IMR-90 (cell line): ENCODE results near the gene APCDD1. TPM values are rescaled to one million over a fixed set of nuclear protein-coding genes. Genes with fewer than 3 reads are reported as not detected.

Source experiments
- ATAC-seq: fragments of 200-7000 bp; cut with Tn5 transposase; 2 replicates; pipeline ENCODE4 v1.9.1; 2020; ENCODE audit warnings: low read depth, mild to moderate bottlenecking, moderate library complexity
- BruUV-seq: library from RNA; stranded (reverse); fragments of 400-500 nt; replicated peaks from 2 replicates; lab custom pipeline; 2021; lab: Mats Ljungman, UMichigan
- CTCF ChIA-PET: fragments of 300-600 bp; formaldehyde crosslinking; extraction: SDS; loops from one replicate; lab custom pipeline; 2021; ENCODE audit warnings: antibody characterized with exemption; lab: Yijun Ruan, JAX
- POLR2A ChIA-PET: fragments of 300-600 bp; sonication (Branson Sonifier 250); formaldehyde crosslinking; loops from one replicate; lab custom pipeline; 2022; ENCODE audit warnings: antibody characterized with exemption; ENCODE audit not compliant: unreplicated experiment; lab: Charles Lee
- DNase-seq: peaks from one replicate; pipeline ENCODE4 v3.0.0; 2013
- H2AFZ ChIP-seq: replicated peaks from 2 replicates; pipeline ENCODE3; 2013; ENCODE audit warnings: low read length, mild to moderate bottlenecking; ENCODE audit not compliant: poor library complexity
- H2AK5ac ChIP-seq: 2 replicates; pipeline ENCODE4 v1.6.1; 2013; ENCODE audit warnings: low read depth, low read length, inconsistent platforms
- H2AK9ac ChIP-seq: replicated peaks from 2 replicates; pipeline ENCODE3; 2013; ENCODE audit warnings: mild to moderate bottlenecking, low read depth, low read length, moderate library complexity; ENCODE audit not compliant: poor library complexity
- H2BK120ac ChIP-seq: 2 replicates; pipeline ENCODE4 v1.6.1; 2013; ENCODE audit warnings: low read depth, low read length, inconsistent platforms
- H2BK15ac ChIP-seq: 3 replicates; pipeline ENCODE4 v1.6.1; 2013; ENCODE audit warnings: low read depth, low read length, inconsistent platforms
- H2BK20ac ChIP-seq: 2 replicates; pipeline ENCODE4 v1.6.1; 2013; ENCODE audit warnings: low read depth, mild to moderate bottlenecking, inconsistent platforms, low read length, moderate library complexity
- H2BK5ac ChIP-seq: 2 replicates; pipeline ENCODE4 v1.6.1; 2013; ENCODE audit warnings: mild to moderate bottlenecking, low read depth, low read length, inconsistent platforms; ENCODE audit not compliant: poor library complexity, severe bottlenecking
- H3K14ac ChIP-seq: replicated peaks from 2 replicates; pipeline ENCODE4 v1.6.1; 2013; ENCODE audit warnings: low read depth, low read length, inconsistent platforms
- H3K18ac ChIP-seq: 2 replicates; pipeline ENCODE4 v1.6.1; 2013; ENCODE audit warnings: low read depth, low read length, control low read depth
- H3K23ac ChIP-seq: 2 replicates; pipeline ENCODE4 v1.6.1; 2013; ENCODE audit warnings: low read depth, low read length, inconsistent platforms
- H3K27ac ChIP-seq: 2 replicates; pipeline ENCODE4 v1.5.1; 2013; ENCODE audit warnings: mild to moderate bottlenecking, control low read depth, low read length; ENCODE audit not compliant: insufficient read depth
- H3K27me3 ChIP-seq: 2 replicates; pipeline ENCODE4 v1.6.1; 2013; ENCODE audit warnings: low read length; ENCODE audit not compliant: control insufficient read depth, insufficient read depth
- H3K36me3 ChIP-seq: 2 replicates; pipeline ENCODE4 v1.6.1; 2013; ENCODE audit warnings: low read length, mixed read lengths; ENCODE audit not compliant: control insufficient read depth, insufficient read depth
- H3K4ac ChIP-seq: 2 replicates; pipeline ENCODE4 v1.6.1; 2013; ENCODE audit warnings: low read depth, low read length, inconsistent platforms
- H3K4me1 ChIP-seq: 2 replicates; pipeline ENCODE4 v1.6.1; 2013; ENCODE audit warnings: low read length, mixed read lengths; ENCODE audit not compliant: control insufficient read depth, insufficient read depth
- H3K4me2 ChIP-seq: 2 replicates; pipeline ENCODE4 v1.6.1; 2013; ENCODE audit warnings: low read depth, mild to moderate bottlenecking, control low read depth, low read length, moderate library complexity
- H3K4me3 ChIP-seq: 2 replicates; pipeline ENCODE4 v1.5.1; 2013; ENCODE audit warnings: low read depth, mild to moderate bottlenecking, control low read depth, low read length, moderate library complexity; ENCODE audit not compliant: insufficient read depth
- H3K56ac ChIP-seq: 2 replicates; pipeline ENCODE4 v1.6.1; 2013; ENCODE audit warnings: low read length, inconsistent platforms; ENCODE audit not compliant: insufficient read depth; ENCODE audit errors: extremely low read depth
- H3K79me1 ChIP-seq, 2 experiments: 2 replicates each; pipeline ENCODE4 v1.6.1; 2013; ENCODE audit warnings: low read length in 2 of 2, inconsistent platforms in 1 of 2, low read depth in 1 of 2
- H3K9ac ChIP-seq: 2 replicates; pipeline ENCODE4 v1.6.1; 2013; ENCODE audit warnings: low read depth, low read length, control low read depth
- H3K9me1 ChIP-seq: 2 replicates; pipeline ENCODE4 v1.6.1; 2013; ENCODE audit warnings: low read length, inconsistent platforms; ENCODE audit not compliant: insufficient read depth
- H3K9me3 ChIP-seq: 2 replicates; pipeline ENCODE4 v1.6.1; 2013; ENCODE audit warnings: low read length; ENCODE audit not compliant: control insufficient read depth, insufficient read depth
- H4K20me1 ChIP-seq: 2 replicates; pipeline ENCODE4 v1.6.1; 2013; ENCODE audit warnings: low read length, inconsistent platforms; ENCODE audit not compliant: insufficient read depth
- H4K5ac ChIP-seq: 2 replicates; pipeline ENCODE4 v1.6.1; 2013; ENCODE audit warnings: mild to moderate bottlenecking, low read depth, low read length, control low read depth
- H4K8ac ChIP-seq, 2 experiments: 2 replicates each; pipeline ENCODE4 v1.6.1; 2013; ENCODE audit warnings: low read depth in 2 of 2, low read length in 2 of 2, control low read depth in 1 of 2, inconsistent platforms in 1 of 2
- H4K91ac ChIP-seq: 2 replicates; pipeline ENCODE4 v1.6.1; 2013; ENCODE audit warnings: low read depth, low read length, inconsistent platforms; ENCODE audit not compliant: insufficient read depth
- MXI1 ChIP-seq: IDR thresholded peaks from 2 replicates; pipeline ENCODE4 v1.6.1; 2012; ENCODE audit warnings: low read depth, mild to moderate bottlenecking, low read length, moderate library complexity, borderline replicate concordance
- WGBS, 2 experiments: methylation state at CpG; one replicate each; pipeline versions ENCODE4 v1.1.5 to v1.1.7; 2013; ENCODE audit warnings: missing lambda C conversion rate in 2 of 2; ENCODE audit not compliant: insufficient read length in 1 of 2; ENCODE audit errors: extremely low coverage in 2 of 2; 5-methylcytosine and 5-hydroxymethylcytosine counted together
- dilution Hi-C: fragments of 300-500 bp; cut with HindIII; formaldehyde crosslinking; loops from one replicate; pipeline ENCODE4 v1.14.3; 2018; ENCODE audit warnings: low sequenced_read_pairs; ENCODE audit not compliant: unreplicated experiment
- in situ Hi-C: fragments of 300-500 bp; cut with MboI; formaldehyde crosslinking; loops from 3 replicates; pipeline ENCODE4 v1.14.3; 2019; ENCODE audit warnings: low sequenced_read_pairs, inconsistent platforms, mixed read lengths
- intact Hi-C: fragments of 100-400 bp; cut with micrococcal nuclease; formaldehyde crosslinking; loops from 2 replicates; pipeline ENCODE4 v1.10.0; 2022
- polyA plus RNA-seq, 3 experiments: library from polyadenylated mRNA; depleted of rRNA; stranded (reverse); fragments of >200 nt; gene quantifications; 2 replicates each; pipeline ENCODE4 v1.2.3, GENCODE V29; 2012; ENCODE audit warnings: low replicate concordance in 1 of 3
- total RNA-seq: library from RNA; depleted of rRNA; stranded (reverse); fragments of >200 nt; gene quantifications from 2 replicates; pipeline ENCODE4 v1.2.3, GENCODE V29; 2012

The APCDD1 gene
- total and polyA plus RNA-seq, 2 of the 4 experiments (the other 2 are of a cell fraction), result 1.1 to 2.2 TPM

- H4K91ac ChIP-seq, result no peak overlapping the region
- no peak overlapping the region for H3K9ac ChIP-seq
- no peak overlapping the region for H2BK15ac ChIP-seq
- ChIA-PET CTCF (interaction anchor here (1.0 kb wide), 1 partner anchor 557 kb away, joined by 3 read pairs; no protein-coding TSS in a partner anchor), POLR2A (no interaction called here)
- no peak overlapping the region for H2BK20ac ChIP-seq
- H4K20me1 ChIP-seq, result peaks cover 29% of the 10 kb centered on the region
- H4K5ac ChIP-seq, result no peak overlapping the region
- no peaks in the 10 kb centered on the region for H3K9me3 ChIP-seq
- BruUV-seq, result no TSS peak
- no peak overlapping the region for H3K4me3 ChIP-seq
- peaks cover 10% of the 10 kb centered on the region for H3K4me1 ChIP-seq
- ATAC-seq (no peak), DNase-seq (no peak)
- intact Hi-C loops (loop anchor here (10.0 kb wide), 1 partner anchor 844 kb away; no protein-coding TSS in a partner anchor), in situ Hi-C loops (no loop called here), dilution Hi-C loops (no loop called here)
- no peak overlapping the region for H3K14ac ChIP-seq
- no peak overlapping the region for H2AK9ac ChIP-seq
- no peak overlapping the region for H3K4me2 ChIP-seq
- no peak for TF ChIP-seq MXI1
- 67% methylated on average over 1 of the region's 3 CpGs; no CpG with 5 or more reads in 1 of the 2 experiments for WGBS, 2 experiments
- no peak overlapping the region for H3K27ac ChIP-seq
- H3K36me3 ChIP-seq, result no peaks in the 10 kb centered on the region
- no peak overlapping the region for H3K23ac ChIP-seq
- peaks cover 13% of the 10 kb centered on the region for H3K9me1 ChIP-seq
- H3K4ac ChIP-seq, result no peak overlapping the region
- peaks cover 6 to 43% of the 10 kb centered on the region in 2 experiments; a peak in 3 of 4 replicates for H3K79me1 ChIP-seq
- H2BK5ac ChIP-seq, result no peak overlapping the region
- no peak overlapping the region for H3K18ac ChIP-seq
- H2AFZ ChIP-seq, result no peak overlapping the region
- H3K27me3 ChIP-seq, result no peaks in the 10 kb centered on the region
- H2AK5ac ChIP-seq, result no peak overlapping the region
- H2BK120ac ChIP-seq, result no peak overlapping the region
- no peak overlapping the region for H3K56ac ChIP-seq
- no peak overlapping the region for H4K8ac ChIP-seq
Measured at GRCh38 chr18:10528439-10528838, 74.0 kb downstream of the APCDD1 start.
